Upper lobe of left lung (tissue), 4 donors: ENCODE measurements around the gene FBXO8.

Source experiments
- CTCF ChIP-seq, 6 experiments: fragments of 450-650 bp in 4 of 6; fragments of 200-600 bp in 2 of 6; sonication (generic) in 2 of 6; IDR thresholded peaks; one replicate each; pipeline ENCODE4 v1.5.1; 2016 to 2019; ENCODE audit warnings: antibody characterized with exemption in 6 of 6
- EP300 ChIP-seq, 4 donors: sonication (generic); formaldehyde crosslinking; IDR thresholded peaks; one replicate each; pipeline ENCODE4 v1.5.1; 2017; ENCODE audit warnings: antibody characterized with exemption in 4 of 4, control low read depth in 2 of 4
- POLR2AphosphoS5 ChIP-seq, 2 donors: sonication (generic); formaldehyde crosslinking; IDR thresholded peaks; one replicate each; pipeline ENCODE4 v1.5.1; 2017; ENCODE audit warnings: antibody characterized with exemption in 2 of 2

- TF ChIP-seq CTCF (IDR thresholded peaks at IDR 0.05): no peak
- no peak for TF ChIP-seq EP300 (IDR thresholded peaks at IDR 0.05)
- TF ChIP-seq POLR2AphosphoS5 (IDR thresholded peaks at IDR 0.05): no peak
These were observed 8.4 kb downstream of the FBXO8 start for GRCh38 chr4:174275101-174275500.
